HAP-1 (cell line): Measurements from ENCODE around the gene PRKAG2.
A peak's percentile ranks its signal among the peaks of the same experiment; 100 is the strongest.

Experiments
- DNase-seq, 2 experiments: peaks; one replicate each; pipeline ENCODE4 v3.0.0-alpha.2; 2016 to 2020; ENCODE audit warnings: low spot score in 2 of 2
- H3K27me3 ChIP-seq: fragments of 250-450 bp; sonication (Bioruptor Pico); 2 replicates; pipeline ENCODE4 v1.5.1; 2020; ENCODE audit warnings: low read depth, mild to moderate bottlenecking, moderate library complexity
- H3K36me3 ChIP-seq: fragments of 250-450 bp; sonication (Bioruptor Pico); replicated peaks from 2 replicates; pipeline ENCODE4 v1.5.1; 2020; ENCODE audit warnings: mild to moderate bottlenecking
- H3K4me1 ChIP-seq: fragments of 250-450 bp; sonication (Bioruptor Pico); 2 replicates; pipeline ENCODE4 v1.5.1; 2020; ENCODE audit warnings: mild to moderate bottlenecking
- H3K4me3 ChIP-seq: fragments of 250-450 bp; sonication (Bioruptor Pico); 2 replicates; pipeline ENCODE4 v1.5.1; 2020; ENCODE audit warnings: mild to moderate bottlenecking, moderate library complexity
- H3K9me3 ChIP-seq: fragments of 250-450 bp; sonication (Bioruptor Pico); 2 replicates; pipeline ENCODE4 v1.5.1; 2020; ENCODE audit warnings: mild to moderate bottlenecking, moderate library complexity
- in situ Hi-C: fragments of 300-500 bp; cut with MboI; formaldehyde crosslinking; loops from 3 replicates; pipeline ENCODE4 v1.14.3; 2020; ENCODE audit warnings: low sequenced_read_pairs, inconsistent platforms, mixed read lengths

The PRKAG2 gene

GRCh38 chr7:151611878-151612277 lies 265.0 kb downstream of the PRKAG2 start:
- DNase-seq: no peak
- no peak overlapping the region for H3K4me3 ChIP-seq
- no peaks in the 10 kb centered on the region for H3K9me3 ChIP-seq
- in situ Hi-C loops: no loop called here
- H3K27me3 ChIP-seq: no peaks in the 10 kb centered on the region
- H3K4me1 ChIP-seq: no peaks in the 10 kb centered on the region
- H3K36me3 ChIP-seq: no peaks in the 10 kb centered on the region

DNA sequence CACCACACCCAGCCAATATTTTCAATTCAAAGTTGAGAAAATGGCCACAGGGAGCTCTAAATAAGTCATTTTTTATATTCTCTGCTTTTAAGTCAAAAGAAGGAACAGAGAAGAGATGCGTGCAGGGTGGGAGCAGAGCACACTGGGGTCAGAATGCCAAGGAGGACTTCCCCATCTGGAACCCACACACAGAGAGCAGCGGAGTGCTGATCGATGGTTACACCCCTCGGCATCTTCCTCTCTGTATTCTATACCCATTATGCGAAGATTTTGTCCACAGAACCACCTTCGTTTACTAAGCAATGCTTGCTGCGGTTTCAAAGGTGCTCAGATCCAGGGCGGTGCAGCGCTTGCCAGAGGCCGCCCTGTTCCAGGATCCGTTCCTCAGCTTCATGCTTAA lies 265.9 kb downstream of the PRKAG2 start:
- Histone ChIP-seq H3K36me3 (no peaks in the 10 kb centered on the region), H3K27me3 (no peaks in the 10 kb centered on the region), H3K4me3 (no peak overlapping the region), H3K4me1 (no peaks in the 10 kb centered on the region), H3K9me3 (no peaks in the 10 kb centered on the region)
- DNase-seq: no peak
- in situ Hi-C loops: no loop called here

DNA sequence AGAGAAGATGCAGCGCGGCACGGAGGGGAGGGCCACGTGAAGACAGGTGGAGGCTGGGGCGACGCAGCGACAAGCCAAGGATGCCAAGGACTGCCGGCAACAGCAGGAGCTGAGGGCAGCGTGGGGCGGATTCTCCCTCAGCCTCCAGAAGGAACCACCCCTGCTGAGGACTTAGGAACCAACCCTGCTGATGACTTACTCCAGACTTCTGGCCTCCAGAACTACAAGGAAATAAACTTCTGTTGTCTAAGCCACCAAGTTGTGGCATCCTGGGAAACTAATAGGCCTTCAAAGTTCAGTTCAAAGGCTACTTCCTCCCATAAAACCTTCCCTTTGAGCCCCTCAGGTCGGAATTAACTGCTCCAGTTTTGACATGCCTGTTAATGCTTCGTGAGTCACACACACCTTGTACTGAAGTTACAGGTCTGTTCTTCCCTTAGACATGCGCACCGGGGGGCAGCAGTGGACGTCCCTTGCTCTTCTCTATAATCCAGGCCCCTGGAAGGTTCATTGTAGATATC lies 268.8 kb downstream of the PRKAG2 start:
- no peak overlapping the region for H3K4me3 ChIP-seq
- no peaks in the 10 kb centered on the region for H3K4me1 ChIP-seq
- H3K27me3 ChIP-seq: no peaks in the 10 kb centered on the region
- in situ Hi-C loops: no loop called here
- no peaks in the 10 kb centered on the region for H3K9me3 ChIP-seq
- DNase-seq: peak in 1 of 2 experiments; percentile 15
- H3K36me3 ChIP-seq: no peaks in the 10 kb centered on the region

GRCh38 chr7:151607464-151607867 lies 269.4 kb downstream of the PRKAG2 start:
- Histone ChIP-seq H3K27me3 (no peaks in the 10 kb centered on the region), H3K9me3 (no peaks in the 10 kb centered on the region), H3K4me1 (no peaks in the 10 kb centered on the region), H3K36me3 (no peaks in the 10 kb centered on the region), H3K4me3 (no peak overlapping the region)
- in situ Hi-C loops: no loop called here
- DNase-seq: no peak

- H3K36me3 ChIP-seq: no peaks in the 10 kb centered on the region
- H3K9me3 ChIP-seq: no peaks in the 10 kb centered on the region
- H3K4me1 ChIP-seq: no peaks in the 10 kb centered on the region
- DNase-seq: no peak
- no peaks in the 10 kb centered on the region for H3K27me3 ChIP-seq
- H3K4me3 ChIP-seq: no peak overlapping the region
- in situ Hi-C loops: no loop called here
Measured at GRCh38 chr7:151603951-151604350, 273.0 kb downstream of the PRKAG2 start.

- Histone ChIP-seq H3K4me1 (no peaks in the 10 kb centered on the region), H3K9me3 (no peaks in the 10 kb centered on the region), H3K27me3 (no peaks in the 10 kb centered on the region), H3K36me3 (no peaks in the 10 kb centered on the region), H3K4me3 (no peak overlapping the region)
- in situ Hi-C loops: no loop called here
- DNase-seq: no peak
Measured at GRCh38 chr7:151601521-151602305, 275.2 kb downstream of the PRKAG2 start.

DNA sequence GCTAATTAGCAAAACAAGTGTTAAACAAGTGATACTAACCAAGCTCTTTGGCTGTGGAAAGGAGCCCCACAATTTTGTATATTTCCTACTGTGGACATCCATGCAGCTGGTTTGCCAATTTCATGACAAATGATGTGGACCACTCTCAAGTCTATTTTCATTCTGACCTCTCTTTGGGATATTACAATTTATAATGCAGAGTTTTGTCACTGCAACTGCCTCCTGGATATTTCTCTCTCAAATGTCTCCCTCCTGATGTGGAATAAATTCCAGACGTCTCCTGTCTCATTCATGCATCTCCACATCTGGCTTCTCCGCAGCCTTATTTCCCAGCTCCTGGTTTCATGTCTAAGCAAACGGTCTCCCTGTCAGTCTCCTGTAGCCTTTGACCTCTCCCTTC lies 276.6 kb downstream of the PRKAG2 start:
- no peaks in the 10 kb centered on the region for H3K36me3 ChIP-seq
- H3K9me3 ChIP-seq: no peaks in the 10 kb centered on the region
- in situ Hi-C loops: no loop called here
- H3K4me3 ChIP-seq: no peak overlapping the region
- H3K4me1 ChIP-seq: no peaks in the 10 kb centered on the region
- DNase-seq: no peak
- H3K27me3 ChIP-seq: no peaks in the 10 kb centered on the region

GRCh38 chr7:151599401-151600227 lies 277.3 kb downstream of the PRKAG2 start:
- in situ Hi-C loops: no loop called here
- DNase-seq: no peak
- Histone ChIP-seq H3K4me3 (no peak overlapping the region), H3K36me3 (no peaks in the 10 kb centered on the region), H3K9me3 (no peaks in the 10 kb centered on the region), H3K4me1 (no peaks in the 10 kb centered on the region), H3K27me3 (no peaks in the 10 kb centered on the region)

DNA sequence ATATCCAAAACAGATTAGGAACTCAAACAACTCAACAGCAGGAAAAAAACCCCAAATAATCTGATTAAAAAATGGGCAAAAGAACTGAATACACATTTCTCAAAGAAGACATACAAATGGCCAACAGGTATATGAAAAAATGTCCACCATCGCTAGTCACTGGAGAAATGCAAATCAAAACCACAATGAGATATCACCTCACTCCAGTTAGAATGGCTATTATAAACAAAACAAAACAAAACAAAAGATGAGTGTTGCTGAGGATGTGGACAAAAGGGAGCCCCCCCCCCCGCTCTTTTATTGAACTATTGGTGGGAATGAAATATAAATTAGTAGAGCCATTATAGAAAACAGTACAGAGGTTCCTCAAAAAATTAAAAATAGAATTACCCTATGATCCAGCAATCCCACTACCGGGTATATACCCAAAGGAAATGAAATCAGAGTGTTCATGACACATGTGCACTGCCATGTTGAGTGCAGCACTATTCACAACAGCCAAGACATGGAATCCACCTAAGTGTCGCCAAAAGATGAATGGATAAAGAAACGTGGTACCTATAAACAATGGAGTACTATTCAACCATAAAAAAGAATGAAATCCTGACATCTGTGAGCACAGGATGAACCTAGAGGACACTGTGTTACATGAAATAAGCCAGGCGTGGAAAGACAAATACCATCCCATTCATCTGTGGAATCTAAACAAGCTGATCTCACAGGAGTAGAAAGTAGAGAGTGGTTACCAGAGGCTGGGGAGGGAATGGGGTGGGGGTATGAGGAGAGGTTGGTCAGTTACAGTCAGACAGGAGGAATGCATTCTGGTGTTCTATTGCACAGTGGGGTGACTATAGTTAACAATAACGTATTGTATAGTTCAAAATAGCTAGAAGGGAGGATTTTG lies 279.1 kb downstream of the PRKAG2 start:
- DNase-seq: no peak
- H3K4me1 ChIP-seq: no peaks in the 10 kb centered on the region

DNA sequence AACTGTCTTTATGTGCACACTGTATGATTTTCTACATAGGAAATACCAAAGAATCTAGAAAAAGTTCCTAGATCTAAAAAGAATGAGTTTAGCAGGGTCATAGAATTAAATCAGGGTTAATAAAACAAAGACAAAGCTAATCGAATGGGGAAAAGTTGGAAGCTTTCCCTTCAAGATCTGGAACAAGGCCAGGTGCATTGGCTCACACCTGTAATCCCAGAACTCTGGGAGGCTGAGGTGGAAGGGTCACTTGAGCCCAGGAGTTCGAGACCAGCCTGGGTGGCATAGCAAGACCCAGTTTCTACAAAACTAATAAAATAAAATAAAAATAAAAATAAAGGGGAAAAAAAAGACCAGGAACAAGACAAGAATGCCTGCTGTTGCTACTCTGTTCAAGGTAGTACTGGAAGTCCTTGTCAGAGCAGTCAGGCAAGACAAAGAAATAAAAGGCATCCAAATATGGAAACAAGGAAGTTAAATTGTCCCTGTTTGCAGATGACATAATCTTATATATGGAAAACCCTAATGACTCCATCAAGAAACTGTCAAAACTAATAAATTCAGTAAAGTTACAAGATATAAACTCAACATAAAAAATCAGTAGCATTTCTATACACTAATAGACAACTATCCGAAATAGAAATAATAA lies 281.1 kb downstream of the PRKAG2 start:
- Histone ChIP-seq H3K4me1 (no peaks in the 10 kb centered on the region), H3K4me3 (no peak overlapping the region), H3K9me3 (no peaks in the 10 kb centered on the region), H3K36me3 (no peaks in the 10 kb centered on the region), H3K27me3 (no peaks in the 10 kb centered on the region)
- in situ Hi-C loops: no loop called here
- DNase-seq: no peak

More for the DNA sequence above, 279.1 kb downstream of the PRKAG2 start:
- Histone ChIP-seq H3K36me3 (no peaks in the 10 kb centered on the region), H3K9me3 (no peaks in the 10 kb centered on the region), H3K27me3 (no peaks in the 10 kb centered on the region), H3K4me3 (no peak overlapping the region)
- in situ Hi-C loops: no loop called here

- Histone ChIP-seq H3K4me1 (no peaks in the 10 kb centered on the region), H3K4me3 (no peak overlapping the region), H3K27me3 (no peaks in the 10 kb centered on the region), H3K36me3 (no peaks in the 10 kb centered on the region), H3K9me3 (no peaks in the 10 kb centered on the region)
- DNase-seq: no peak
- in situ Hi-C loops: no loop called here
Measured at GRCh38 chr7:151592868-151593486, 283.9 kb downstream of the PRKAG2 start.

- no peak for DNase-seq
- no peaks in the 10 kb centered on the region for H3K36me3 ChIP-seq
- no peaks in the 10 kb centered on the region for H3K4me1 ChIP-seq
- in situ Hi-C loops: no loop called here
- H3K4me3 ChIP-seq: no peak overlapping the region
- no peaks in the 10 kb centered on the region for H3K9me3 ChIP-seq
- no peaks in the 10 kb centered on the region for H3K27me3 ChIP-seq
Measured at GRCh38 chr7:151592330-151592729, 284.6 kb downstream of the PRKAG2 start.

GRCh38 chr7:151591866-151592265 lies 285.0 kb downstream of the PRKAG2 start:
- no peak overlapping the region for H3K4me3 ChIP-seq
- in situ Hi-C loops: no loop called here
- DNase-seq: no peak
- no peaks in the 10 kb centered on the region for H3K9me3 ChIP-seq
- H3K36me3 ChIP-seq: no peaks in the 10 kb centered on the region
- no peaks in the 10 kb centered on the region for H3K4me1 ChIP-seq
- no peaks in the 10 kb centered on the region for H3K27me3 ChIP-seq
